T-cell (primary cell): ENCODE data around the gene ELL2. TPM values are rescaled to one million over a fixed set of nuclear protein-coding genes. Genes with fewer than 3 reads are reported as not detected.

Experiments used
- ATAC-seq, 4 experiments: fragments of 200-7000 bp in 3 of 4; fragments of 150-1000 bp in 1 of 4; cut with Tn5 transposase; replicated peaks in 1 of 4; 1 replicate in 3 of 4; 2 replicates in 1 of 4; pipeline ENCODE4 v1.10.0; 2021; ENCODE audit warnings: moderate library complexity in 3 of 4, mild to moderate bottlenecking in 2 of 4, moderate number of reproducible peaks in 1 of 4
- CTCF ChIA-PET, 2 donors: fragments of 300-600 bp; sonication (Branson Sonifier 250); formaldehyde crosslinking; loops; one replicate each; lab custom pipeline; 2022; ENCODE audit warnings: antibody characterized with exemption in 2 of 2; lab: Charles Lee
- POLR2A ChIA-PET, 2 donors: fragments of 300-600 bp; sonication (Branson Sonifier 250); formaldehyde crosslinking; loops; one replicate each; lab custom pipeline; 2022; ENCODE audit warnings: antibody characterized with exemption in 2 of 2; lab: Charles Lee
- DNase-seq, 35 experiments: peaks; one replicate each; pipeline versions ENCODE4 v3.0.0 to v3.0.0-alpha.2; 2013 to 2023
- H3K27ac ChIP-seq: one replicate; pipeline ENCODE4 v1.5.1; 2013; ENCODE audit warnings: low read length
- H3K27me3 ChIP-seq, 2 experiments: replicated peaks in 1 of 2; 1 replicate in 1 of 2; 2 replicates in 1 of 2; pipeline versions ENCODE4 v1.6.1 to v1.7.0; 2013; ENCODE audit warnings: low read length in 1 of 2, mixed read lengths in 1 of 2; ENCODE audit not compliant: control insufficient read depth in 2 of 2, insufficient read depth in 2 of 2; ENCODE audit errors: extremely low read depth in 1 of 2
- H3K36me3 ChIP-seq, 2 donors: 1 replicate in 1 of 2; 2 replicates in 1 of 2; pipeline versions ENCODE4 v1.6.1 to v1.7.0; 2013; ENCODE audit warnings: low read length in 1 of 2; ENCODE audit not compliant: control insufficient read depth in 2 of 2, insufficient read depth in 1 of 2; ENCODE audit errors: extremely low read depth in 1 of 2
- H3K4me1 ChIP-seq, 2 experiments: 1 replicate in 1 of 2; 2 replicates in 1 of 2; pipeline versions ENCODE4 v1.6.1 to v1.7.0; 2013; ENCODE audit warnings: low read length in 2 of 2, mixed read lengths in 1 of 2; ENCODE audit not compliant: insufficient read depth in 2 of 2, control insufficient read depth in 1 of 2; ENCODE audit errors: extremely low read depth in 1 of 2
- H3K4me3 ChIP-seq, 2 donors: 1 replicate in 1 of 2; 2 replicates in 1 of 2; pipeline versions ENCODE4 v1.5.1 to v1.7.0; 2013; ENCODE audit warnings: mild to moderate bottlenecking in 2 of 2, low read length in 1 of 2, moderate library complexity in 1 of 2; ENCODE audit not compliant: control insufficient read depth in 1 of 2; ENCODE audit errors: extremely low read depth in 1 of 2
- H3K9me3 ChIP-seq: 2 replicates; pipeline ENCODE4 v1.7.0; 2013
- H3K27ac Mint-ChIP-seq, 2 donors: one replicate each; pipeline ENCODE4 v1.8.0; 2020 to 2021; ENCODE audit warnings: mild to moderate bottlenecking in 2 of 2, mixed read lengths in 2 of 2
- H3K27me3 Mint-ChIP-seq, 2 donors: one replicate each; pipeline ENCODE4 v1.8.0; 2021 to 2022; ENCODE audit warnings: mixed read lengths in 2 of 2
- H3K36me3 Mint-ChIP-seq: one replicate; pipeline ENCODE4 v1.8.0; 2021; ENCODE audit warnings: mixed read lengths
- H3K4me1 Mint-ChIP-seq, 3 donors: one replicate each; pipeline ENCODE4 v1.8.0; 2020 to 2022; ENCODE audit warnings: mixed read lengths in 3 of 3, mild to moderate bottlenecking in 1 of 3
- H3K4me3 Mint-ChIP-seq, 3 donors: one replicate each; pipeline ENCODE4 v1.8.0; 2020 to 2022; ENCODE audit warnings: mild to moderate bottlenecking in 3 of 3, mixed read lengths in 3 of 3, moderate library complexity in 3 of 3
- H3K9me3 Mint-ChIP-seq, 3 donors: one replicate each; pipeline ENCODE4 v1.8.0; 2020 to 2022; ENCODE audit warnings: mixed read lengths in 3 of 3
- WGBS: methylation state at CpG from one replicate; pipeline ENCODE4 v1.1.5; 2013; ENCODE audit warnings: missing lambda C conversion rate; ENCODE audit not compliant: insufficient coverage; 5-methylcytosine and 5-hydroxymethylcytosine counted together
- total RNA-seq, 35 experiments: library from RNA in 6 of 35; stranded (reverse) in 6 of 35; fragments of 120-200 nt in 1 of 35; gene quantifications; one replicate each; pipeline versions ENCODE4 v1.2.1 to v1.2.4 and lab custom pipeline; 2013 to 2026

The ELL2 gene
- total RNA-seq, 5 donors from 2014 or later (not counting 1 experiment from before 2014, with no cell fraction given), result 10.3 to 57.8 (median 11.3) TPM

DNA sequence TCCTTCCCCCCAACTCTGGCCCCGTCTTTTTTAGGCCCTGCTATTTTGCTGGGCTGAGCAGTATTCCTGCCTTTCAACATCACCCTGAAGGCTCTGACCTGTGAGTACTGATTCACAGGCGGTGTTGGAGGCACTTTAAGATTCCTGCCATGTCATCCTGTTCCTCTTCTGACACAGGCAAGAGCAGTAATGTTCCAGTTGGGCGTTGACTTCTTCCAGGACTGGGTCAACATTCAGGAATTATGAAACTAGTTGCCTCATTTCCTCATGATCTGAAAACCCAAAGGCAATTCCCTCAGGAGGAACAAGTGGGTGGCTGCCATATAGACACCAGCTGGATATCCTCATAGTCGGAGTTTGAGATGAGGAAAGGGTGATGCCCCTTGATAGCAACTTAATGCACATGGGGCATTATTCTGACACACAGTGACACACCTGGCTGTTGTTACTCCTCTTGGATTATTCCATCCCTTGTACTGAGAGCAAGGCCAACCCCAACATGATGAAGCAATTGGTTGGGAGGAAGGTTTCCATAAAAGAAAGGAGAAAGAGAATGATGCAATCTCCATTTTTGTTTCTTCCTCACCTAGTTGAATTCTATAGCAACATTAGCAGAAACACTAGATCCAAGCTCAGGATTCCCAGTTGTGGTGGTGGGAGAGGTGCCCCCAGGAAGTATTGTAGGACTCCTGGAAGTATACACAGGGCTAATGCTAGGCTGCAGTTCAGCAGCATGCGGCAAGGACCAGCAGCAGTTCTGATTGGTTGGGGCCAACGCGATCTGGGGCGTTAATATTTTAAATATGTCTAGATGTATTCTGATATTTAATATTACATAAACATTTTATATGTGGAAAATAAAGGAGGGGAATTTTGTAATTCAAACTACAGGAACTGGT lies 119.5 kb downstream of the ELL2 start:
- Mint-ChIP-seq H3K27me3 (no peaks in the 10 kb centered on the region), H3K4me1 (peaks cover 27 to 37% (median 35%) of the 10 kb centered on the region in 3 donors), H3K27ac (peak overlapping the region; percentile 89 to 94), H3K4me3 (no peak overlapping the region), H3K36me3 (no peaks in the 10 kb centered on the region), H3K9me3 (no peaks in the 10 kb centered on the region)
- H3K36me3 ChIP-seq, result no peaks in the 10 kb centered on the region
- no peak for ATAC-seq
- ChIA-PET POLR2A (no interaction called here), CTCF (interaction anchor here (1.3 to 3.5 kb wide), 4 partner anchors 28 to 61 kb away, joined by 4 to 43 read pairs (median 4); no protein-coding TSS in a partner anchor)
- H3K4me3 ChIP-seq, result no peak overlapping the region
- peaks cover 7 to 17% of the 10 kb centered on the region in 2 experiments for H3K4me1 ChIP-seq
- 100% methylated on average over 3 of the region's 8 CpGs for WGBS
- no peak overlapping the region for H3K27ac ChIP-seq
- DNase-seq, result no peak
- no peaks in the 10 kb centered on the region for H3K9me3 ChIP-seq
- no peaks in the 10 kb centered on the region for H3K27me3 ChIP-seq

DNA sequence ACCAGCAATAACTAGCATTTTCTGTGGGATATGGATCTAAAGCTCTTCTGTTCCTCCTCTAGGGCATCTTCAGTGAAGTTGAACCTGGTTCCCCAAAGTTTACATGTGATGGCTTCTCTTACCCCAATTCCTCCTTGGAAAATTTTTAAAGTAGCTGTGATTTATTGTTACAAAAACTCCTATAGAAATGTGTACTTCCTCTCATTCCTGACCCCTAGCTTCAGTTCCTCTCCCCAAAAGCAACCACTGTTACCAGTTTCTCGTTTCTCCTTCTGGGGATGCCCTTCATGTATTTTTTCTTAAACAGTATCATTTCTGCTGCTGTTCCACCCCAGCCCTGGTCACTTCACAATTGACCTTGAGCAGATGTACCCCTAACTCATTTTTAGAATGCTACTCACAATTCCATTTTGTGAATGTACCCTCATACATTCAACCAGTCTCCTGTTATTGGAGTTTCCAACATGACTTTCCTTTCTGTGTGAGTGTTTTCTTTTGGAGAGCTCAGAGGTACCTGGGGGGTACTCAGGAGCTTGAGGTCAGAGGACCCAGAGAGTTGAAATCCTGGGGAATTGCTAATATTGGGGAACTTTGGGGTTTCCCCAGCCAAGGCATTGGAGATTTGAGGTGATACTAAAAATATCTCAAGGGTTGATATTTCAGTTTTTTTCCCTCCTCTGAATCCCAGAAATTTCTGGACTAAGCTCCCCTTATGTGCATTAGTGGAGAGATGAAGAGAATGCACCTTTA lies 120.5 kb downstream of the ELL2 start:
- ATAC-seq (no peak), DNase-seq (no peak)
- H3K36me3 Mint-ChIP-seq, result no peaks in the 10 kb centered on the region
- Histone ChIP-seq H3K4me1 (peaks cover 12 to 20% of the 10 kb centered on the region in 2 experiments), H3K27me3 (no peaks in the 10 kb centered on the region), H3K4me3 (no peak overlapping the region), H3K36me3 (no peaks in the 10 kb centered on the region), H3K27ac (no peak overlapping the region), H3K9me3 (no peaks in the 10 kb centered on the region)
- ChIA-PET CTCF (interaction anchor here (0.5 to 2.0 kb wide), 6 partner anchors 18 to 1028 kb away, joined by 3 to 5 read pairs (median 4); partner anchors contain the start of gene GLRX (in 1 of the 2)), POLR2A (no interaction called here)
- no peaks in the 10 kb centered on the region for H3K9me3 Mint-ChIP-seq
- H3K4me3 Mint-ChIP-seq, result no peak overlapping the region
- WGBS, result 60% methylated on average over 1 of the region's 1 CpG
- peak overlapping the region; percentile 43 to 61 for H3K27ac Mint-ChIP-seq
- H3K4me1 Mint-ChIP-seq, result peaks cover 36 to 41% (median 39%) of the 10 kb centered on the region in 3 donors
- no peaks in the 10 kb centered on the region for H3K27me3 Mint-ChIP-seq

DNA sequence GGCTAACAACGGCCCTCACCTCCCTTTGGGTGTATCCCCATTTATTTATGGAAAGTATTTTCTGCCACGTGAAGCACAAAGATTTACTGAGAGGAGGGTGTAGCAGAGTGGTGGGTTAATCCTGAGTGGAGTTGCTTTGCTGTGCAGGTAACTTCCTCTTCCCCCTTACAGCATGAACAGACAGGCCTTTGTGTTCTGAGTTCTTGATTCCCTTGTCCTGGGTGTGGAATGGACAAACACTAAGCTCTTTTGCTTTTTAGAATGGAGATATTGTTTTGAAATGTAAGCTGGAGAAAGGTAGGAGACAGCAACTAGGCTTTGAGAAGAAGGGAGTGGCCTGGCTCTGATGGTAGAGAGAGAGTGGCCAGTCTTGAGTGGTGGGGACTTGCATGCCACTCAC lies 122.0 kb downstream of the ELL2 start:
- POLR2A ChIA-PET, result no interaction called here
- H3K4me1 ChIP-seq, result peaks cover 18 to 29% of the 10 kb centered on the region in 2 experiments
- Mint-ChIP-seq H3K36me3 (no peaks in the 10 kb centered on the region), H3K27ac (peak overlapping the region; percentile 30 to 61), H3K4me3 (no peak overlapping the region), H3K9me3 (no peaks in the 10 kb centered on the region), H3K4me1 (peaks cover 44 to 49% (median 45%) of the 10 kb centered on the region in 3 donors), H3K27me3 (no peaks in the 10 kb centered on the region)
- no peaks in the 10 kb centered on the region for H3K27me3 ChIP-seq
- DNase-seq (no peak), ATAC-seq (no peak)
- H3K9me3 ChIP-seq, result no peaks in the 10 kb centered on the region
- H3K27ac ChIP-seq, result no peak overlapping the region
- H3K4me3 ChIP-seq, result no peak overlapping the region
- CTCF ChIA-PET, result interaction anchor here (0.9 to 1.7 kb wide), 4 partner anchors 10 to 58 kb away, joined by 3 to 5 read pairs (median 4); partner anchors contain the start of gene GLRX (in 1 of the 2)
- 80% methylated on average over 2 of the region's 2 CpGs for WGBS
- H3K36me3 ChIP-seq, result no peaks in the 10 kb centered on the region

DNA sequence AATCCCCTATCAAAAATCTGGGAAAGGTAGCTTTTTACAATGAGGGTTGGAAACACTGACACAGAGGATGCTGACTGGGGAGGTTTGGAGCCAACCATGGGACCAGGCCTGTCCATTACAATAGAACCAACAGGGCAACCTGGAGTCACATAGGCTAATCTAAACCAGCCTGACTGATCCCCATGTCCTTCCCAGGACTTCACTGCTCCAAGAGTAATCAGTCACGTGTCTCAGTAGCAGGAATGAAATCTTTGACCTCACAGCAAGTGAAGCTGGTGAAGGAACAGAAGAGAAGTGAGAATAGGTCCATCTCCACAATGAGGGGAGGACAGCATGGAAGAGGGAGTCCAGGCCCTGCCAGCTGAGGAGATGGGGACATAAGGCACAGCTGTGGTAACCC lies 123.1 kb downstream of the ELL2 start:
- H3K4me1 Mint-ChIP-seq, result peaks cover 52 to 59% (median 54%) of the 10 kb centered on the region in 3 donors
- no peaks in the 10 kb centered on the region for H3K27me3 ChIP-seq
- H3K27me3 Mint-ChIP-seq, result no peaks in the 10 kb centered on the region
- POLR2A ChIA-PET, result interaction anchor here in 1 of 2 donors (0.7 kb wide), 1 partner anchor 488 kb away, joined by 3 read pairs; no protein-coding TSS in a partner anchor
- ATAC-seq (no peak), DNase-seq (no peak)
- H3K4me3 ChIP-seq, result no peak overlapping the region
- no peaks in the 10 kb centered on the region for H3K9me3 ChIP-seq
- peak overlapping the region; percentile 27 to 55 for H3K27ac Mint-ChIP-seq
- H3K36me3 ChIP-seq, result no peaks in the 10 kb centered on the region
- CTCF ChIA-PET, result interaction anchor here (0.6 to 3.6 kb wide), 5 partner anchors 14 to 98 kb away, joined by 4 to 17 read pairs (median 4); no protein-coding TSS in a partner anchor
- H3K4me1 ChIP-seq, result peaks cover 22 to 29% of the 10 kb centered on the region in 2 experiments
- H3K9me3 Mint-ChIP-seq, result no peaks in the 10 kb centered on the region
- no CpG with 5 or more reads among the region's 1 CpG for WGBS
- H3K36me3 Mint-ChIP-seq, result no peaks in the 10 kb centered on the region
- no peak overlapping the region for H3K27ac ChIP-seq
- H3K4me3 Mint-ChIP-seq, result no peak overlapping the region

DNA sequence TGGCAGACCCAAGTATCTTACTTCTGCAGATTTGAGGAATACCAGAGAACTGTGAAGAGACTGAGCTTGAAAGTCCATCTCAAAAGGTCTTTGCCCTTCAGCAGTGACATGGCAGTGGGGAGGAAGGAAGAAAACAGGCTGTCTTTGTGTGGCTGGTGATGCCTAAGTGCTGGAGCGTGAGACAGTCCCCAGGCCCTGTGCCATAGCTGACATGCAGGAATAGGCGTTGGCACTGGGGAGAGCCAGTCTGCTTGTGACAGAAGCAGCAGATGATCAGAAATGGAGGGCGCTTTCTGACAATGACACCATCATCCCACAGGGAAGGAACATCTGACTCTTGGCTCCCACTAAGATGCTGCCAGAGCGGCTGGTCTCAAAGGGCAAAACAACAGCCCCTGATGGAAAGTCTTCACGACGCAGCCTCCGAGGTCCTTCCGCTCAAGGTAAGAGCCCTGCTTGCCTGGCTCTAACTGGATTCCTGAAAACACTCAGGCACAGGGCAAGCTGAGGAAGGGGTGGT lies 123.6 kb downstream of the ELL2 start:
- no peaks in the 10 kb centered on the region for H3K9me3 ChIP-seq
- POLR2A ChIA-PET, result interaction anchor here in 1 of 2 donors (0.8 kb wide), 1 partner anchor 15 kb away, joined by 3 read pairs; no protein-coding TSS in a partner anchor
- ATAC-seq (no peak), DNase-seq (no peak)
- no peak overlapping the region for H3K4me3 ChIP-seq
- H3K27ac ChIP-seq, result no peak overlapping the region
- Mint-ChIP-seq H3K27ac (peak overlapping the region; percentile 84 to 95), H3K4me3 (no peak overlapping the region), H3K9me3 (no peaks in the 10 kb centered on the region), H3K27me3 (no peaks in the 10 kb centered on the region), H3K36me3 (no peaks in the 10 kb centered on the region), H3K4me1 (peaks cover 52 to 59% (median 54%) of the 10 kb centered on the region in 3 donors)
- WGBS, result 98% methylated on average over 8 of the region's 8 CpGs
- H3K36me3 ChIP-seq, result no peaks in the 10 kb centered on the region
- CTCF ChIA-PET, result interaction anchor here (0.6 to 3.6 kb wide), 5 partner anchors 8 to 97 kb away, joined by 4 to 17 read pairs (median 4); no protein-coding TSS in a partner anchor
- peaks cover 24 to 25% of the 10 kb centered on the region in 2 experiments for H3K4me1 ChIP-seq
- H3K27me3 ChIP-seq, result no peaks in the 10 kb centered on the region
